Thoracic aorta (tissue), 2 donors: Measurements from ENCODE around the gene SKA1. TPM values are rescaled to one million over a fixed set of nuclear protein-coding genes. Genes with fewer than 3 reads are reported as not detected.

Source experiments
- ATAC-seq: fragments of 150-250 bp; one replicate; pipeline ENCODE4 v1.8.0; 2017; ENCODE audit warnings: low read depth; ENCODE audit not compliant: insufficient number of reproducible peaks, low FRiP score
- DNase-seq: peaks from one replicate; pipeline ENCODE4 v3.0.0-alpha.2; 2020; ENCODE audit warnings: low spot score
- H3K27ac ChIP-seq, 2 donors: fragments of 200-600 bp; sonication (generic); 1 replicate in 1 of 2; 2 replicates in 1 of 2; pipeline ENCODE4 v1.5.1; 2016; ENCODE audit warnings: mild to moderate bottlenecking in 2 of 2, moderate library complexity in 2 of 2
- H3K27me3 ChIP-seq: fragments of 200-600 bp; sonication (generic); replicated peaks from 2 replicates; pipeline ENCODE4 v1.6.0; 2016; ENCODE audit warnings: mild to moderate bottlenecking; ENCODE audit not compliant: insufficient read depth
- H3K36me3 ChIP-seq: fragments of 200-600 bp; sonication (generic); one replicate; pipeline ENCODE4 v1.5.1; 2016
- H3K4me1 ChIP-seq, 2 donors: fragments of 200-600 bp; sonication (generic); 1 replicate in 1 of 2; 2 replicates in 1 of 2; pipeline versions ENCODE4 v1.5.1 to v1.6.0; 2016; ENCODE audit warnings: low read depth in 2 of 2, mild to moderate bottlenecking in 1 of 2; ENCODE audit not compliant: control insufficient read depth in 1 of 2
- H3K4me3 ChIP-seq: fragments of 200-600 bp; sonication (generic); 2 replicates; pipeline ENCODE4 v1.5.1; 2016; ENCODE audit warnings: mild to moderate bottlenecking
- H3K9me3 ChIP-seq: fragments of 200-600 bp; sonication (generic); 2 replicates; pipeline ENCODE4 v1.5.1; 2016
- total RNA-seq, 2 donors: library from RNA; depleted of rRNA; stranded (reverse); fragments of >200 nt; gene quantifications; one replicate each; pipeline versions ENCODE4 v1.1.0 to v1.2.3, GENCODE V29; 2016
- TF ChIP-seq, protein P1 (sequence below): fragments of 200-600 bp; sonication (generic); IDR thresholded peaks from one replicate; pipeline ENCODE4 v1.5.1; 2019; ENCODE audit warnings: antibody characterized with exemption

The SKA1 gene
- total RNA-seq, 2 donors from 2014 or later, result not detected

- H3K4me3 ChIP-seq, result no peak overlapping the region
- no peaks in the 10 kb centered on the region for H3K36me3 ChIP-seq
- H3K4me1 ChIP-seq, result peaks cover 9 to 13% of the 10 kb centered on the region in 2 donors
- no peaks in the 10 kb centered on the region for H3K27me3 ChIP-seq
- TF ChIP-seq, protein P1, sequence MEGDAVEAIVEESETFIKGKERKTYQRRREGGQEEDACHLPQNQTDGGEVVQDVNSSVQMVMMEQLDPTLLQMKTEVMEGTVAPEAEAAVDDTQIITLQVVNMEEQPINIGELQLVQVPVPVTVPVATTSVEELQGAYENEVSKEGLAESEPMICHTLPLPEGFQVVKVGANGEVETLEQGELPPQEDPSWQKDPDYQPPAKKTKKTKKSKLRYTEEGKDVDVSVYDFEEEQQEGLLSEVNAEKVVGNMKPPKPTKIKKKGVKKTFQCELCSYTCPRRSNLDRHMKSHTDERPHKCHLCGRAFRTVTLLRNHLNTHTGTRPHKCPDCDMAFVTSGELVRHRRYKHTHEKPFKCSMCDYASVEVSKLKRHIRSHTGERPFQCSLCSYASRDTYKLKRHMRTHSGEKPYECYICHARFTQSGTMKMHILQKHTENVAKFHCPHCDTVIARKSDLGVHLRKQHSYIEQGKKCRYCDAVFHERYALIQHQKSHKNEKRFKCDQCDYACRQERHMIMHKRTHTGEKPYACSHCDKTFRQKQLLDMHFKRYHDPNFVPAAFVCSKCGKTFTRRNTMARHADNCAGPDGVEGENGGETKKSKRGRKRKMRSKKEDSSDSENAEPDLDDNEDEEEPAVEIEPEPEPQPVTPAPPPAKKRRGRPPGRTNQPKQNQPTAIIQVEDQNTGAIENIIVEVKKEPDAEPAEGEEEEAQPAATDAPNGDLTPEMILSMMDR, result no peak
- peaks cover 8% of the 10 kb centered on the region for H3K9me3 ChIP-seq
- no peak for ATAC-seq
- no peak for DNase-seq
- no peak overlapping the region for H3K27ac ChIP-seq
These were observed 2.1 kb upstream of the SKA1 start for GRCh38 chr18:50372743-50373142.

- ATAC-seq, result no peak
These were observed 1.2 kb upstream of the SKA1 start for GRCh38 chr18:50373561-50374219.

GRCh38 chr18:50374220-50374752, 560 bp upstream of the SKA1 start:
- Histone ChIP-seq H3K27me3 (no peaks in the 10 kb centered on the region), H3K4me3 (peak overlapping the region; percentile 82), H3K9me3 (peaks cover 8% of the 10 kb centered on the region), H3K36me3 (no peaks in the 10 kb centered on the region), H3K27ac (peak overlapping the region; percentile 56 to 72), H3K4me1 (peaks cover 9 to 13% of the 10 kb centered on the region in 2 donors)
- DNase-seq (no peak), ATAC-seq (no peak)
- TF ChIP-seq, protein P1, result no peak

More at GRCh38 chr18:50373561-50374219, 1.2 kb upstream of the SKA1 start:
- DNase-seq, result no peak
- Histone ChIP-seq H3K4me3 (no peak overlapping the region), H3K27ac (peak overlapping the region in 1 of 2 donors; percentile 72), H3K36me3 (no peaks in the 10 kb centered on the region), H3K27me3 (no peaks in the 10 kb centered on the region), H3K9me3 (peaks cover 8% of the 10 kb centered on the region), H3K4me1 (peaks cover 9 to 13% of the 10 kb centered on the region in 2 donors)
- TF ChIP-seq, protein P1, result no peak

DNA sequence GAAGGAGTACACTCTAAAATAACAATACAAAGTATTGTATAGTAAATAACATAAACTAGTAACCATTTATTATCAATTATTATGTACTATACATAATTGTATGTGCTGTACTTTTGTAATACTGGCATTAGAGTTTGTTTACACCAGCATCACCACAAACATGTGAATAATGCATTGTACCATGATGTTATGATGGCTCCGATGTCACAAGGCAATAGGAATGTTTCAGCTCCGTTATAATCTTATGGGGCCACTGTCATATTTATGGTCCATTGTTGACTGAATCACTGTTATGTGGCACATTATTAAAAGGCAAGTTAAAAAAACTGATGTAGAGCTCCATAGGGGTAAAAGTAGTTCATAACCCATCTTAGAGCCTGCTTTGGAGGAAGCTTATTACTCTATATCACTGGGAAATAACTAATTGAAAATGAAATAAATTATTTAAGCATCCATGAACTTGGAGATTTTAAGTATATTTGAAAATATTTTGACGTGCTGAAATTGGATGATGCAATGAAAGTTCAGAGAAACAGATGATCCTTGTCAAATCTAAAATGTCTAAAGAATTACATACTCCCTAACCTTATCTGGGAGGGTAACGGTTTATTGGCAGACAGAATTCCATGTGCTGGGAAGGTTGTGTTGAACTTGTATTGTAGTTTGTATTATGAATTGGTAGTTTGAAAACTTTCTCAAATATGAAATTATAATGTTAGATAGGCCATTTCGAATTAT, 2.4 kb downstream of the SKA1 start:
- Histone ChIP-seq H3K27me3 (no peaks in the 10 kb centered on the region), H3K4me1 (peaks cover 9 to 13% of the 10 kb centered on the region in 2 donors), H3K36me3 (no peaks in the 10 kb centered on the region), H3K4me3 (no peak overlapping the region), H3K27ac (no peak overlapping the region), H3K9me3 (no peaks in the 10 kb centered on the region)
- TF ChIP-seq, protein P1, result no peak
- no peak for DNase-seq
- no peak for ATAC-seq

- Histone ChIP-seq H3K27me3 (no peaks in the 10 kb centered on the region), H3K4me3 (no peak overlapping the region), H3K36me3 (no peaks in the 10 kb centered on the region), H3K4me1 (no peaks in the 10 kb centered on the region), H3K9me3 (no peaks in the 10 kb centered on the region), H3K27ac (no peak overlapping the region)
- ATAC-seq (no peak), DNase-seq (no peak)
- TF ChIP-seq, protein P1, result no peak
These were observed 14.1 kb downstream of the SKA1 start for GRCh38 chr18:50388988-50389387.
